Measurements from ENCODE around the gene TIPRL. TPM values are rescaled to one million over a fixed set of nuclear protein-coding genes. Genes with fewer than 3 reads are reported as not detected.

TIPRL gene
- total and polyA plus RNA-seq, 9 of the 15 experiments (the other 6 are each of a cell fraction or from before 2014, with no cell fraction given), result 41.4 to 90.2 (median 69.9) TPM

- no peak for TF ChIP-seq CREB5 (CRISPR knock-in tag; IDR thresholded peaks at IDR 0.05)
- no peak for TF ChIP-seq CBX8 (IDR thresholded peaks at IDR 0.05; ENCODE audit: borderline replicate concordance, extremely low read depth, low read depth, low read length, poor library complexity, severe bottlenecking)
- no peak for TF ChIP-seq ZNF282 (CRISPR knock-in tag; IDR thresholded peaks at IDR 0.05)
- TF ChIP-seq RB1 (IDR thresholded peaks at IDR 0.05; ENCODE audit: low read depth), result no peak
- no peak for TF ChIP-seq ZNF263 (CRISPR knock-in tag; IDR thresholded peaks at IDR 0.05; ENCODE audit: borderline replicate concordance)
- no peak for TF ChIP-seq PHB (CRISPR knock-in tag; IDR thresholded peaks at IDR 0.05)
- 0 out of 2 replicates have a peak, but pooled peaks have one; percentile 21 for TF ChIP-seq CXXC5 (CRISPR knock-in tag; IDR thresholded peaks at IDR 0.05)
- no peak for TF ChIP-seq PHF8 (IDR thresholded peaks at IDR 0.05; ENCODE audit: borderline replicate concordance, low read length)
- no peak for TF ChIP-seq PML (IDR thresholded peaks at IDR 0.05; ENCODE audit: low read length)
- no peak for TF ChIP-seq GABPB2 (CRISPR knock-in tag; conservative IDR thresholded peaks at IDR 0.05)
- no peak for TF ChIP-seq ZNF143 (CRISPR knock-in tag; IDR thresholded peaks at IDR 0.05)
- TF ChIP-seq MEF2A (IDR thresholded peaks at IDR 0.05; ENCODE audit: control insufficient read depth, low read depth, low read length), result no peak
- TF ChIP-seq TSHZ1 (CRISPR knock-in tag; IDR thresholded peaks at IDR 0.05), result no peak
- no peak for TF ChIP-seq NR1H2 (CRISPR knock-in tag; IDR thresholded peaks at IDR 0.05)
- TF ChIP-seq HMG20B (CRISPR knock-in tag; IDR thresholded peaks at IDR 0.05), result no peak
- no peak for TF ChIP-seq ZNF586 (CRISPR knock-in tag; conservative IDR thresholded peaks at IDR 0.05)
- no peak for TF ChIP-seq ELK1 (CRISPR knock-in tag; IDR thresholded peaks at IDR 0.05)
- no peak for TF ChIP-seq ZBTB11 (CRISPR knock-in tag; IDR thresholded peaks at IDR 0.05)
These were observed 56.2 kb downstream of the TIPRL start (continued) for GRCh38 chr1:168234846-168235547.
